Stimulated activated CD8-positive, alpha-beta memory T cell treated with anti-CD3 and anti-CD28 coated beads, Interleukin-15, amount 100 ng/mL, for 1 hour (primary cell): ENCODE measurements around the gene FAU.

Experiments used
- DNase-seq: peaks from one replicate; pipeline ENCODE4 v3.0.0-alpha.2; 2020; ENCODE audit warnings: low read depth

Gene FAU

DNA sequence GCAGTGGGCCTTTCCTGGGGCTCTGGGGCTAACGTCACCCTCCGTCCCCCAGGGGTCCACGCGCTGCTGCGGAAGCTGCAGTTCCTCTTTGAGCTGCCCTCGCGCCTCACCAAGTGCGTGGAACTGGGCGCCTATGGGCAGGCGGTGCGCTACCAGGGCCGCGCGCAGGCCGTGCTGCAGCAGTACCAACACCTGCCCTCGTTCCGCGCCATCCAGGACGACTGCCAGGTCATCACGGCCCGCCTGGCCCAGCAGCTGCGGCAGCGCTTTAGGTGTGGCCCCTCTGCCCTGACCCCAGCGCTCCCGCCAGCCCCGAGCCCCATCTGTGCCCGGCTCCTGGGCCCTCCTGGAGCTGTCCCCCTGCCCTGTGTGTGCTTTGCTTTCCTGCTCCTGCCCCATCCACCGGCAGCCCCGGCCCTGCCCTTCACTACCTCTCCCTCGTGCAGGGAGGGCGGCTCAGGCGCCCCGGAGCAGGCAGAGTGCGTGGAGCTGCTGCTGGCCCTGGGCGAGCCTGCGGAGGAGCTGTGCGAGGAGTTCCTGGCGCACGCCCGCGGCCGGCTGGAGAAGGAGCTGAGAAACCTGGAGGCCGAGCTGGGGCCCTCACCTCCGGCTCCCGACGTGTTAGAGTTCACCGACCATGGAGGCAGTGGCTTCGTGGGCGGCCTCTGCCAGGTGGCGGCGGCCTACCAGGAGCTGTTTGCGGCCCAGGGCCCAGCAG lies 14.0 kb downstream of the FAU start:
- no peak for DNase-seq

DNA sequence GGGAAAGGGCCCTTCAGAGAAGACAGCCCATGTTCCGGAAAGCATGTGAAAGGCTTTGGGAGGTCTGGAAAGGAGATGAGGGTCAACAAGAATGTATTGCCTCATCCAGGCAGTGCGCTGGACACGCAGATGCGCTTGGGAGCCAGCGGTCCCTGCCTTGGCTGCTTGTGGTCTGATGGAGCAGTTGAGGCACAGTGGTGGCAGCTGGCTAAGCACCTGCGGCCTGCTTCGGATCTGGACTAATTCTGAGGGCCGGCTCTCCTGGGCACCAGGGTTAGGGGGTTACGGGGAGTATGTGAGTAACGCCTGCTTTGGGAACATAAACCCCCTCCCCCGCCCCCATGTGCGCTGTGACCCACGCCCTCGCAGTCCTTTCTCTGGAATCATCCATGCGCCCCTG lies 14.9 kb downstream of the FAU start:
- no peak for DNase-seq

DNA sequence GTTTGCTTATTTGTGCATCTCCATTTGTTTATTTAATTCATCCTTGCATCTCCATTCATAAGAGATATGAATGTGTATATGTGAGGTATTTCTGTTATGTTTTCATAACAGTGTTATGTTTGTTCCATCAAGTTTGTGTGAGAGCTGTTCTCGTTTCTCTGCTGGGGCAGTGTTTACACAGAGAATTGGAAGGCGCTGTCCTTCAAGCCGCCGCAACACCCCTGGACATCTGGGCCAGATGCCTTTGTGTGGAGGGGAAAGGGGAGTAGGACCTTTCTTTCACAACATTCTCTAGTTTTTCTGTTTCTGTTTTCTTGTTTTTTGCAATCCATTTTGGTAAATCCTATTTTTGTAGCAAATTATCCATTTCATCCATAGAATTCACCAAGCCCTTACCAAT lies 17.3 kb downstream of the FAU start:
- DNase-seq, result no peak

DNA sequence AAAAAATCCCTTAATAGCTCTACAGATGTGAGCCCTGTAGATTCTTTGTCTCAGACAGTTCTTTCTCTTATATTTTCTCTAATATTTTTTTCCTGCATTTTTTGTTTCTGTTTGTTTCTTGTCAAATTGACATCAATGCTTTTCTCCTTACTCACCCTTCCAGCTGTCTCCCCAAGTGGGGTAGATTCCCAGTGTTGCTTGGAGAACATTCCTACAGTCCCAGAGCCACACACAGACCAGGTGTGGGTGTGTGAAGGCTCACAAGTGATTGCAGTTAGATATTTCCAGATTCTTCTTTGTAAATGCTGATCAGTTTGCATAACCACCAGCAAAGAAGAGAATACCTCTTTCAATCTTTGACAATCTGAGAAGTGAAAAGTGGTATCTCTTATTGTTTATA lies 18.5 kb downstream of the FAU start:
- no peak for DNase-seq

DNA sequence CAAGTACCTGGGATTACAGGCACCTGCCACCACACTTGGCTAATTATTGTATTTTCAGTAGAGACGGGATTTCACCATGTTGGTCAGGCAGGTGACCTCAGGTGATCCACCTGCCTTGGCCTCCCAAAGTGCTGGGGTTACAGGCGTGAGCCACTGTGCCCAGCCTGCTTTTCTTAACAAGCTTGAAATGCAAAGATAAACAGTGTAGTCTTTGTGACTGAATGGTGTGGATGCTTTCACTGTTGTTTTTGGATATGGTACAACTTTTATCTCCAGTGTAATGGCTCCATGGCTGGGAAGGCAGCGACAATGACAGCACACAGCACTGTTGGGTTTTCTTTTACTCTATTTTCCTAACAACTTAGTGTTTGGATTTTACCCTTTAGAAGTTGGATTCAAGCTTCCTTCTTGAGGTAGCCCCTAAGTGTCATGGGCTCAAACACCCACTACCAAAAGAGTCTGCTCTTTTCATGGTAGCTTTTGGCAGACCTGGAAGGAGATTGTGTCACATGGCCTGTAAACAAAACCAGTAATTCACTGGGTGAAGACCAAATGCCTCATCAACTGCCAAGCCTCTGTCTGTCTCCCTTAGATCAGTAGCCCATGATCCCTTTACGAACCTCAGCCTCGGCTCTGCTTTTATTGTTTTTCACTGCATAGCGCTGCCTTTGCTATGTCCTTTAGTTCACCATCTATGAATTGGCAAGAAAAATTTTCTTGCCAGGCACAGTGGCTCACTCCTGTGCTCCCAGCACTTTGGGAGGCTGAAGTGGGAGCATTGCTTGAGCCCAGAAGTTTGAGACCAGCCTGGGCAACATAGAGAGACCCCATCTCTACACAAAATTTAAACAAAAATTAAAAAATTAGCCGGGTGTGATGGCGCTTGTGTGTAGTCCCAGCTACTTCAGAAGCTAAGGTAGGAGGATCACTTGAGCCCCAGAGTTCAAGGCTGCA lies 19.5 kb downstream of the FAU start:
- DNase-seq, result no peak

DNA sequence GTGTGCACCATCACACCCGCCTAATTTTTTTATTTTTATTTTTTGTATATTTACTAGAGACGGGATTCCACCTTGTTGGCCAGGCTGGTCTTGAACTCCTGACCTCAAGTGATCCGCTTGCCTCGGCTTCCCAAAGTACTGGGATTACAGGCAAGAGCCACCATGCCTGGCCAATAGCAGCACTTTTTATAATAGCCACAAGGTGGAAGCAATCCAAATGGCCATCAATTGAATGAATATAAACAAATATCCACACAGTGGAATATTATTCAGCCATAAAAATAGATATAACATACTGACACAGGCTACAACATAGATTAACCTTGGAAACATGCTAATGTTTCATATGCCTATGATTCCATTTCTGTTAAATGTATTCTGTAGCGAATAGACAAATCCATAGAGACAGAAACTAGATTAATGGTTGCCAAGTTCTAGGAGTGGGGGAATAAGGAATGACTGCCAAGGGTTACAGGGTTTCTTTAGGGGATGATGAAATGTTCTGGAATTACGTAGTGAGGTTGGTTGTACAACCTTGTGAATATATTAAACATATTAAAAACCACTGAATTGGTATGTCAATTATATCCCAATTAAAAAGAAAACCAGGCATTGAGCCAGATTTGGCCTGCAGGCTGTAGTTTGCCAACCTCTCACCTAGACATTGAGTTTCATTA lies 21.1 kb downstream of the FAU start:
- no peak for DNase-seq

DNA sequence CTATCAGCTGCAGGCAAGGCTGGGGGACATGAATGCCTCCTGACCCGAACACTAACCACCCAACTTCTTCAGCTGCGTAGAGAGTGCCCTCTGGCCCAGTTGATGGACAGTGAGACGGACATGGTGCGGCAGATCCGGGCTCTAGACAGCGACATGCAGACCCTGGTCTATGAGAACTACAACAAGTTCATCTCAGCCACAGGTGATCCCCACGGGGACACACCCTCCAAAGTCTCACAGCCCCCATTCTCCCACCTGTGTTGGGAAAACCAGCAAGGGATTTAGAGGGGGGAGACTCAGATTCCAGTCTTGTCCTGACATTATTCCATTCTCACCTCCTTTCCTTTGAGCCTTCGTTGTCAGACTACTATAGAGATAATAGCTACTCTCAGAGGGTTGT lies 25.0 kb downstream of the FAU start:
- no peak for DNase-seq

DNA sequence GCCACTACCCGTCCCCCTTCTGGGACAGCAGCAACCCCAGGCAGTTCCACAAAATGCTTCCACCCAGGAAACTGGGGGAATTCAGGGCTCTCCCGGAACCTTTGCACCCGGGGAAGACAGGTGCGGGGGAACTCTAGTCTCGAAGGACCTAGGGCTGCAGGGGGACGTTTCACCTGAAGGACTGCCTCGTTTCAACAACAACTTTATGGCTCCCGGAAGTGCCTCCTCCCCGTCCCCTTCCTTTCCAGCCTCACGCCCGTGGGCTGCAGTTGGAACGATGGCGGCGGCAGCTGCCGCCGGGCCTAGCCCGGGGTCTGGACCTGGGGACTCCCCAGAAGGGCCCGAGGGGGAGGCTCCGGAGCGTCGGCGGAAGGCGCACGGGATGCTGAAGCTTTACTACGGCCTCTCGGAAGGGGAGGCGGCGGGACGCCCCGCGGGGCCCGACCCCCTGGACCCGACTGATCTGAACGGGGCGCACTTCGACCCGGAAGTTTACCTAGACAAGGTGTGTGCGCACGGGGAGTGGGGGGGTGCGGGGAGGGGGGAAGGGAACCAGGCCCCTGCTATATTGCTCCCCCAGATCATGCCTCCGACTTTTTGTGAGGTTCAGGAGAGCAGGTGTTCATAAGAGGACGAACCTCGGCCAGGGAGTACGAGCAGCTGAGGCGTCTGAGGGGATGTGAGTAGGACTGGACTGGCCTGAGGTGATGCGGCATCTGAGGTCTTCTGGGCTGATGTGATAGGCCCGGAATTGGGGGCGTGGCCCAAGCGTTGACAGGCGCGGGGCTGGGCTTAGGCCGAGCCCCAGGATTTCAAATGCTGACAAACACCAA lies 25.7 kb downstream of the FAU start, which contains the start of gene VPS51:
TSS of gene VPS51 (plus strand) at position 241 of the 833 bp plus-strand sequence. CDS start at position 278, 37 bp downstream.
- peak; percentile 70 for DNase-seq

DNA sequence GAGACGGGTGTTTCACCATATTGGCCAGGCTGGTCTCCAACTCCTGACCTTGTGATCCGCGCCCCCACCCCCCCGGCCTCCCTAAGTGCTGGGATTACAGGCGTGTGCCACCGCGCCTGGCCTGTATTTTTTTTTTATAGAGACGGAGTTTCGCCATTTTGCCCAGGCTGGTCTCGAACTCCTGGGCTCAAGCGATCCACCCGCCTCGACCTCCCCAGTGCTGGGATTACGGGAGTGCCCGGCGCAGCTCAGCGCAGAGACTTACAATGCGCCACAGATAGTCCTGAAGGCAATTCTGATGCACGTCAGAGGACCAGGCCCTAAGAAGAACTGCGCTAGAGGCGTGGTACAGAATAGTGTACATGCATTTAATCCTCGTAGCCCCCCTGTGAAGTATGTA lies 26.5 kb downstream of the FAU start:
- DNase-seq, result no peak

DNA sequence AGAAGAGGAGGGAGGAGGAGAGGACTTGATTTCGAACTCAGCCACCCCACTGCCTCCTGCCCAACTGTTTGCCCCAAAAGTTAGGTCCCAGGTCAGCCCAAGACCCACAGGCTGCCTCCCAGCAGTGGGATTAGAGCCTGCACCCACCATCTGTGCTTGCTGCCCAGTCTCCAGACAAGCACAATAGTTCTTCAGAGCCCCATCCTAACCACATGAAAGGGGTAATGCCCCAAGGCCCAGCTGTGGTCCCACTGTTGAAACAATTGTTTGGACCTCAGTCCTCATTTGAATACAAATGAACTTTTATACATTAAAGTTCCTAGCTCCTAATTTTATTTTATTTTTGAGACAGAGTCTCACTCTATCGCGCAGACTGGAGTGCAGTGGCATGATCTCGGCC lies 31.3 kb downstream of the FAU start:
- no peak for DNase-seq

DNA sequence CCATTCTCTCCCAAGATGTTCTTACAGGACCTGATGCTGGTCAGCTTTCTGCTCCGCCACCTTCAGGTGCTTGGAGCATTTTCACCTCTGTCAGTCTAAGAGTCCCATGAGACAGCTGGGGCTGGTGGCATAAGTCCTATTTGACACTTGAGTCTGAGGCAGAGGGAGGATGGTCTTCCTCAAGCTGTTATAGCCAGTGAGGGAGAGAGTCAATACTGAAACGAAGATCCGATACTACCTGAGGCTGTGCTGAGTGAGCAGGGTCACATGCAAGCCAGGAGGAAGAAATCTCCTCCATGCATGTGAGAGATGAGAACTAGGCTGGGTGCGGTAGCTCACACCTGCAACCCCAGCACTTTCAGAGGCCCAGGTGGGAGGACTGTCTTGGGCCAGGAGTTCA lies 32.3 kb downstream of the FAU start:
- DNase-seq, result no peak

DNA sequence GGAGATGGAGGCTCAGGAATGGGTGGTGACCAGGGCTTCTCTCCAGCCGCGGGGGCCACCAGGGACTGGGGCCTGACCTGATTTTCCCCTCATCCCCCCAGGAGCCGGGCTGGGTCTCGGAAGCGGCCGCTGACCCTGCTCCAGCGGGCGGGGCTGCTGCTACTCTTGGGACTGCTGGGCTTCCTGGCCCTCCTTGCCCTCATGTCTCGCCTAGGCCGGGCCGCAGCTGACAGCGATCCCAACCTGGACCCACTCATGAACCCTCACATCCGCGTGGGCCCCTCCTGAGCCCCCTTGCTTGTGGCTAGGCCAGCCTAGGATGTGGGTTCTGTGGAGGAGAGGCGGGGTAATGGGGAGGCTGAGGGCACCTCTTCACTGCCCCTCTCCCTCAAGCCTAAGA lies 34.1 kb downstream of the FAU start:
- DNase-seq, result no peak

DNA sequence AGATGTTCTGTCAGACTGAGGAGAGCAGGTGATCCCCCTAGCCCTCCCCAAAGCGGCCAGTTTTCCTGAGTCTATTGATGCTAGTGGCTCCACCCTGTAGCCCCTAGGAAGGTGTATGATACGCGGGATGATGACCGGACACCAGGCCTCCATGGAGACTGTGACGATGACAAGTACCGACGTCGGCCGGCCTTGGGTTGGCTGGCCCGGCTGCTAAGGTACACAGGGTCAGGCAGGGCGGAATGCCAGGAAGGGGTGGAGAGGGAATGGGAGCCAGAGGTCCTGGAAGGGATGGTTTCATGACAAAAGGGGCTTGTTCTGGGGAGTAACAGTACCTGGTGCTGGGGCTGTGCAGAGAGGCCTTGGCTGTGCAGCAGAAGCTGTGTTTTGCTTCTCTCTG lies 34.7 kb downstream of the FAU start:
- no peak for DNase-seq

DNA sequence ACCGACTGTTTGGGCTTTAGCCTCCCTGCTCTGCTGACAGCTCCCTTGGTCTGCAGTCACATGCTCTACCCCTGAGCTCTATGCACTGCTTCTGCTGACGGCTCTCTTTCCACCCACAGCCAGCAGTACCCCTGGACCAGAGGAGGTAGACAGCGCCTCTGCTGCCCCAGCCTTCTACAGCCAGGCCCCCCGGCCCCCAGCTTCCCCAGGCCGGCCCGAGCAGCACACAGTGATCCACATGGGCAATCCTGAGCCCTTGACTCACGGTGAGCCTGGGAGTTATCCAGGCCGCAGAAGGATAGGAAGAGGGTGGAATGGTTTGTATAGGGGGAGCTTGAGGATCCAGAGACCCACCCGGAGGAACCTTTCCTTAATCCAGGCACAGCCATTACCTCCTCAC lies 35.1 kb downstream of the FAU start:
- no peak for DNase-seq

DNA sequence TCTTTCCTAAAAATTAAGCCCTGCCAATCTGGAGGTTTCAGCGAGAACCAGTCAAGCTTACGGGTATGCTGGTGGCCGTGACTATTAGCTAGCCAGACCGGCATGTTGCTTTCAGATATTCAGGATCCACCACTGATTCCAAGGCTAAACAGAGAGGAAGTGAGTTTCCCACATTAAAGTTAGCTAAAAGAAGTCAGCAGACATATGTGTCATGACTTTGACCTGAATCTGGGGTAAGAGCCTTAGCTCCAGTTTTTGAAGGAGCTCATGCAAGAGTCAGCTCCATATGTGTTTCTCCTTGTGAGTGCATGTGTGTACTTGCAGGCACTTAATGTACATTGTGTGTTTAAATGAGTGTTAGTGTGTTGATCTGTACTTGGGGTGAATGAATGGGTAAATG lies 36.5 kb downstream of the FAU start:
- DNase-seq, result no peak

DNA sequence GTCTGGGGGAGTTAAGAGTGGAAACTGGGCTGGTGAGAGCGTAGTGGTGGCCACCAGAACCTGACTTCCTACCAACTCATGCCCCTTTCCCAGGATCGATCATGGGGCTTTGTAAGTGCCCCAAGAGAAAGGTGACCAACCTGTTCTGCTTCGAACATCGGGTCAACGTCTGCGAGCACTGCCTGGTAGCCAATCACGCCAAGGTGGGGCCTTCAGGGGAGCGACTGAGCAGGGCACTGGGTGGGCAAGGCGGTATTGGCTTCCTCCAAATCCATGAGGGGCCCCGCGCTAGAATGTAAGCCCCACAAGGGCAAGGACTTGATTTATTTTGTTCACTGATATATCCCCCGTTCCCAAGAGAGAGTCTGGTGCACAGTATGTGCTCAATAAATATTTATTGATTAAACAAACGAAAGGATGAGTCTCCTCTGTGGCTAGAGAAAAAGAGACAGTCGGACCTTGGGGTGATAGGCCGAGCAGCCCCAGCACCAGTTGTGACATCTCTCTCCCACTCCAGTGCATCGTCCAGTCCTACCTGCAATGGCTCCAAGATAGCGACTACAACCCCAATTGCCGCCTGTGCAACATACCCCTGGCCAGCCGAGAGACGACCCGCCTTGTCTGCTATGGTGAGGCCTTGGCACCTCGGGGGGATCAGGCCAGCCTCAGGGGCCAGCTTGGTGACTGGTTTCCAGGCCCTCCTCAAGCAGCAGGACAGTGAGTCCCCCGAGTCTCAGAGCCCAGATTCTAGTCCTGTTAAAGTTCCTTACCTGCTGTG lies 37.1 kb downstream of the FAU start:
- no peak for DNase-seq

DNA sequence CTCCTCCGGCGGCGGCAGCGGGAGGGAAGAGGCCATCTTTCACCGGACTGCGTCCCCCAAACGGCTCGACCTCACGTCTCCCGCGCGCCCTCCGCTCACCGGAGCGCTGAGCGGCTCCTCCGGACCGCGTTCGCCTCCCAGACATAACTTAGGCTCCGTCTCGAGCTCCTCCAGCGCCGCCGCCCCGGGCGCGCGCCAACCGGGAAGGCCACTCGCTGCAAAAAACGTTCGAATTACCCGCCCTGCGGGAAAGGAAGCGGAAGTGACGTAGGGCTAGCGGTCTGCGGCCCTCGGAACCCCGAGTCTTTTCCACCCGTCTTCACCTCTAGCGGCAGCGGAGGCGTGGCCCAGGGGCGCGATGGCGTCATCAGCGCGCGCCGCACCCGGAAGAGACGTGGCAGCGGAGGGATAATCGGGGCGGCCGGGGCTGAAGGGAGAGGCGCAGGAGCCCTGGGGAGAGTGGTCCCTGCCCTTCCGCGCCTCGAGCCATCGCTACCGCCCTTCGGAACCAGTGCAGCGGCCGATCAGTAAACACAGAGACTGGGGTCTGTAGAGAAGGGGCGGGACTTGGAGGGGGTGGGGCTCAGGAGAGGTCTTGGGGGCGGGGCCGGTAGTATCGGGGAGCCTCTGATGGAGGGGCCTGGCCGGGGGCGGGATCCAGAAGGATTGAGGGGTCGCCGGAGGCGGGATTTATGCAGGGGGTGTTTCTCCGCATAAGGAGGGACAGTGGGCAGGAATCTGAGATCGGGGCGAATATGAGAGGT lies 37.9 kb downstream of the FAU start, which contains the start of the genes CDCA5 and ZFPL1:
TSS of gene CDCA5 (minus strand) at position 207 of the 764 bp plus-strand sequence. CDS start at position 145, 62 bp downstream.
TSS of gene ZFPL1 (plus strand) at position 389 of the 764 bp plus-strand sequence. CDS start 477 bp downstream, outside the sequence.
- peak; percentile 94 for DNase-seq

DNA sequence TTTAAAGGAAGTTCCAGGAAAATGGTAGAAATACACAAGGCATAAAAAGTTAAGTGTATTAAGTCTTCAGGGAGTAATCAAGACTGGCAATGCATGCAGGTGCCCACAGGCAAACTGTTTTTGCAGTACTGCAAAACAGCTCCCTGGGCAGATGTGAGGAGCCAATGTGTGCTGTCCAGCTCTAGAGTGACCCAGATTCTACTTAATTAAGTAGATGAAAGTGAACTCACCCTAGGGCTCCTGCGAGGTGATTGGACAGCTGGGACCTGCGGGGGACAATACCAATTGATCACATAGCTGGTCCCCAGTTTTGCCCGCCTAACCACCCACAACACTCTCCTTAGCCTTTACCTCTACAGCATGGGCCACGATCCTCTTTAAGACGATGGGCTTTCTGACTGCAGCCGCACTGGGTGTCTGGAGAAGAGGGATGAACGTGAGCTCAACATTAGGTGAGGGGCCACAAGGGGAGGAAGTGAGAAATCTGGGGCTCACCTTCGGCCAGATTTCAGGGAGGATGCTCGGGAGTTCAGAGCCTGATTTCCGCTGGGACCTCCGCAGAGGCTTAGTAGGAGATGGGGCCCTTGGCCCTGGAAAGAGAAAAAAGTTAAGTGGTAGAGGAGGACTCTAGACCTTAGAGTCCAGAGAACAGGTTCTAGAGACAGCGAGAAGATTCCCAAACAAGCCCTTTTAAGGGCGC lies 38.6 kb downstream of the FAU start:
- DNase-seq, result no peak

DNA sequence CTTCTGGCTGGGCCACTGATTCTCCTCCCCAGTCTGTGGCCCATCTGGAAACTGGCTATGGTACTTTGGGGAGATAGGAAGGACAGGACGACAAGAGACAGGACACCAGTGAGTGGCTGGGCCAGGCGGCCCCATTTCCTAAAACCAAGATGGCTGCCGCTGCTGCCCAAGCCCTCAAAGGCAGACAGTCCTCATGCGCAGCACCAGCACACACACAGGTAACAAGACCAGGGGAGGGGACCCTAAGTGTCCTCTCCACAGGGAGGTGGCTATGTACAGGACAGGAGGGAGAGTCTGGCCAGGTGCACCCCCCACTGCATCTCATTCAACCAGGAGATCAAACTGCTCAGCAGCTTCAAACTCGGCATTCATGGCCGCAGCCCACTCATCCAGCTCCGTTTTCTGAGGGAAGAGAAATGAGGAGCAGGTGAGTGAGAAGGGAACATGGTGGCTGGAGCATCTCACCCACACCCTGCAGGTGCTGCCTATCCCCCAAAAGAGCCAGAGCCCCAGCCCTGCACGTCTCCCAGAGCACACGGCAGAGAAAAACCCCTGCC lies 43.1 kb downstream of the FAU start:
- no peak for DNase-seq
